GM18870 (cell line): ENCODE data around the gene SPATC1L.

ENCODE experiments used
- ATAC-seq: cut with Tn5 transposase; IDR thresholded peaks from one replicate; pipeline ENCODE4 v1.9.1; 2021; ENCODE audit warnings: moderate library complexity; ENCODE audit not compliant: unreplicated experiment

Gene SPATC1L

DNA sequence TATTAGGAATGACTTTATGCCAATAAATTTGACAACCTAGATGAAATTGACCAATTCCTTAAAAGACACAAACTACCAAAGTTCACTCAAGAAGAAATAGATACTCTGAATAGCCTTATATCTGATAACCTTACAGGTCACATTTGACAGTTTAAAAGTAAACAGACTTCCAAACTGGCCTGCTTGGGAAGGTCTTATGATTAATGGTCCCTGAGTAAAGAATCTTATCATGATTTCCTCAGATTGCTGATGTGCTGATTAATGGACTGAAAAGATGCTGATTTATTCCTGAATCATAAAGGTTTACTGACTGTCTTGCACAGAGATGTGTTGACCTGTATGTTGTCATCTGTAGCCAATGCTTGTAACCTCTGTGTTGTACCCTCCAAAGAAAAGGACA, 19.2 kb downstream of the SPATC1L start:
- ATAC-seq, result no peak

- ATAC-seq, result no peak
Observed at GRCh38 chr21:46163380-46163779, 20.9 kb downstream of the SPATC1L start.

DNA sequence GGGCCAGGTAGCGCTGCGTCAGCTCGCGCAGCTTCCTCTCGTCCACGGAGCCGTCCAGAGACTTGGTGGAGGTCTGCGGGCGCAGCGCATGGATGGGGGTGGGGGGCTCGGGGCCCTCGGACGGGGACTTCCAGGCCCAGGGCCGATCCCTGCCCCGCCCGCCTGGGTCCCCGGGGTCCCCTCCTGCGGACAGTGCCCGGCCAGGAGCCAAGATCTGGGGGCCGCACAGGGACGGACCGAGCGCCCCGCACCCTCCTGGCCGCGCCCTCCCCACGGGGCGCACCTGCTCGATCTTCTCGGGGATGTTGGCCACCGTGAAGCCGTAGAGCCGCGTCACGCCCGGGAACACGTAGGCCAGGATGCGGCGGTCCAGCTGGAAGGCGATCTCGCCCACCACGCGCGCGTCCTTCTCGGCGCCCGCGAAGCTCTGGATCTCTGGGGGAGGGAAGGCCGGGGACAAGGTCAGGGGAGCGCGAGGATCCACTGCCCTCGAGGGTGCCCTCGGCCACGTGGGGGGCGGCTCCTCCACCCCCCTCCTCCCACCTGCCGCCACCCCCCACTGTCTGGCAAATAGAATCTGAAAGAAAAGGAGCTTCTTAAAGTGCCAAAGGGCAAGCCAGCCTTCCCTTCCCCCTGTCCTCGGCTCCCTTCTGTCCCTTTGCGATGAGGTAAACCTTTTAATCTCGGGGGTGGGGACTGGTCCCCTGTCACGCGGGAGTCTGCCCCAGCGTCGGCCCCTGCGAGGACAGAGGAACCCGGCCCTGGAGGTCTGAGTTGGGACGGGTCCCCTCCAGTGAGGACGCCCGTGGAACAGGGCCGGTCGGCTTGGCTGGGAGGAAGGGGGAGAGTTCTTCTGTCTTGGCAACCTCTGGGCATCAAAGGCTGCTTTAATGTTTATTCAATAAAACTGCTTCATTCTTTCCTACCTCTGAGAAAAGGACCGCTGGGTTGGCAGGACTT, 22.3 kb downstream of the SPATC1L start:
- no peak for ATAC-seq

- no peak for ATAC-seq
Observed at GRCh38 chr21:46160907-46161632, 23.2 kb downstream of the SPATC1L start.

GRCh38 chr21:46160657-46160906, 23.7 kb downstream of the SPATC1L start:
- no peak for ATAC-seq

GRCh38 chr21:46159841-46160656, 24.2 kb downstream of the SPATC1L start:
- no peak for ATAC-seq

DNA sequence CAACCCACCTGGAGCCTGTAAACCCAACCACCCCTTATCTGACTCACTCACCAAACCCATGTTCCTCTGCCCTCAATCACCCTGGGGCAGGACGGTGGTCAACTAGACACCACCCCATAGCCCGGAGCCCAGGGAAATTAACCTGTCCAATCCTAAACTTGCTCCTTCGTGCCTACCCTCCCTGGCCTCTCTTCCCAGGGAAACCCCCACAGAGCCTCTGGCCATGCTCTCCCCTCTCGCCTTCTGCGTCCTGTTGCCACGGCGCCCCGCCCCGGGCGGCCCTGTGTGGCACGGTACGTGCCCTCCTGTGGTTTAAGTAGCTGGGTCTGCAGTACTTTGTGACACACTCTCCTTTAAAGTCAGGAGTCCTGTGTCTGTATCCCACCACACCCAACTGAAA, 24.9 kb downstream of the SPATC1L start:
- no peak for ATAC-seq

GRCh38 chr21:46158666-46159300, 25.5 kb downstream of the SPATC1L start:
- no peak for ATAC-seq

- ATAC-seq, result no peak
Observed at GRCh38 chr21:46157987-46158451, 26.2 kb downstream of the SPATC1L start.

GRCh38 chr21:46157396-46157986, 26.8 kb downstream of the SPATC1L start:
- ATAC-seq, result no peak

DNA sequence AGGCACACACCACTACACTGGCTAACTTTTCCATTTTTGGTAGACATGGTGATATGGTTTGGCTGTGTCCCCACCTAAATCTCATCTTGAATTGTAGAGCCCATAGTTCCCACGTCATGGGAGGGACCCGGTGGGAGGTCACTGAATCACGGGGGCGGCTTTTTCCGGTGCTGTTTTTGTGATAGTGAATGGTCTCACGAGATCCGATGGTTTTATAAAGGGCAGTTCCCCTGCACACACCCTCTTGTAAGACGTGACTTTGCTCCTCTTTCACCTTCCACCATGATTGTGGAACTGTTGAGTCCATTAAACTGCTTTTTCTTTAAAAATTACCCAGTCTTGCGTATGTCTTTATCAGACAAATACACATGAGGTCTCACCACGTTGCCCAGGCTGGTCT, 27.6 kb downstream of the SPATC1L start:
- ATAC-seq, result no peak

GRCh38 chr21:46156378-46156645, 27.9 kb downstream of the SPATC1L start:
- ATAC-seq, result no peak

- no peak for ATAC-seq
Observed at GRCh38 chr21:46155514-46156377, 28.5 kb downstream of the SPATC1L start, which contains the start of gene FTCD. Gene FTCD (minus strand): TSS chr21:46155579. CDS start chr21:46155523, 56 bp downstream.

GRCh38 chr21:46154955-46155513, 29.2 kb downstream of the SPATC1L start:
- ATAC-seq, result no peak

DNA sequence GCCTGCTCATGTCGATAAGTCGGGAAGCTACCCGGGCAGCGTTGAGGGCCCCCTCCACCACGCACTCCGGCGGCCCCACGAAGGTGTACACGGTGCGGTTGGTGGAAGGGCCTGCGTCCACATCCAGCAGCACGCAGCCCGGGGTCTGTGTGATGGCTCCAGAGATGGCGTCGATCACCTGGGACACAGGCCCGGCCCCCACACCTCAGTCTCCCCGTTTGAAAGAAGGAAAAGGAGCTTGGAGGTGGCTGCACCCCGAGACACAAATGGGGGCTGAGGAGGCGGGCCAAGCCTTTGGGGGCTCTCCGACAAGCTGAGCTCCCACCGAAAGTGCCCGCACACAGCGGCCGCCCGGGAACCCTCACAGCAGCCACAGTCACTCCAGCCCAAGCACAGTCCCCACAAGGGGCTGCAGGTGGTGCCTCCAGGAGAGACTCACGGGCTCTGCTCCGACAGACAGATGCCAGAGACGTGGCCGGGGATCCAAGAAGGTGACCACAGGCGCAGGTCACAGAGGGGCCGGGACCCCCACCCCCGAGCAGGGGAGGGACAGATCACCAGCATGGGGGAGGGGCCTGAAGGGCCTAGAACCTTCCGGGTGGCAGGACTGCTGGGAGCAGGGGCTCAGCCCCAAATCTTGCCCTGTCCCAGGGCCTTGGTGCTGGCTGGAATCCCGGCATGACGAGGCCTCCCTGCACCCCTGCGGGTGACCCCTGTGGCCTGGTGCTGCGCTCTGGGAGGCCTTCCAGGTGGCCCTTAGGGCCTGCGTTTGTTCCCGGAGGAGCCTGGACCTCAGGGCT, 29.9 kb downstream of the SPATC1L start:
- ATAC-seq, result no peak

DNA sequence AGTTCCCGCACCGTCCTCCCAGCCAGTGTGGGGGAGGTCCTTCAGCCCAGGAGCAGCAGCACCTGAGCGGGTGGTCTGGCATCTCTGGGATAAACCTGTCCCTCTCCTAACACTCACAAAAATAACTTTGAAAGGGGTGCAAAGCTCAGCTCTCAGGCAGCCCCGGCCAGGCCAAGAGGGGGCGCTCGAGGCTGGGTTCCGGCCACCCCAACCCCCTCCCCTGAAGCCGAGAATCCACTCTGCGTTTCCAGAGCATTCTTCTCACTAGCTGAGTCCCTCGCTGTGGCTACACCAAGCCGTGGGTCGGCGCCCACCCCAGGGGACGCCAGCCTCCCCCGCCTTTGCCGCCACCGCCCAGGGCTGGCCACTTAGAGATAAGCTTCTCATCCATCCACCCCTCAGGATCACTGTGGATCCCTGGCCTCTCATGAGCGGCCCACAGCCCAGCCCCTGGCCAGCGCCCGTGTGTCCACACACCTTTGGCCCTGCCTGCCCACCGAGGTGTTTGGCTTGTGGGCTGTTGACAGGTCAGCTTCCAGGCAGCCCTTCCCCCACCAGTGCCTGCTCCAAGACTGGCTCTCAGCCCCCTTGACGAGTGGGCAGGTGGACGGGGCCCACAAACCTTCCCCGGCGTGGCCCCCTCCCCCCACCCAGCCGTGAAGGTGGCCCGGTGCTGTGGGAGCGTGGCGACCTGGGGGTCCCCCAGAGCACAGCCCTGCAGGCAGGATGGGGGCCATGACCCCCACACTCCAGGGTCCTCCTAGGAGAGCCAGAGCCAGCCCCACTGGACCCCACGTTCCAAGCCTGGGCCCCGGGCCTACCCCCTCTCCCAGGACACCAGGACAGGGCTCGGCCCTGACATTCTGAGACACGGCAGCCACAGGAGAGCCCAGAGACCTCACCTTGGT, 30.8 kb downstream of the SPATC1L start:
- ATAC-seq, result no peak

DNA sequence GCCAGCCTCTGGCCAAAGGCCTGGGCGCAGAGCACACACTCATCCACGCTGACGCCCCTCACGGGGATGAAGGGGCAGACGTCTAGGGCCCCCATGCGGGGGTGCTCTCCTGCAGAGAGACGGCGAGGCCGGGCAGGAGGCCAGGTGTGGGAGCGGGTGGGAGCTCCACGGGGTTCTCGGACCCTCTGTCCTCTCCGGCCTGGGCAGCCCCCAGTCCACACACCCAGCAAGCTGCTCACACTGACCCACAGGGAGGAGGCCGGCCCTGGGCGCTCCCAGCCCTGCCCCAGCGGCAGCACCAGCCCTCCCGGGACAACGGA, 31.4 kb downstream of the SPATC1L start:
- ATAC-seq, result no peak
